K562 (cell line): ENCODE measurements around the gene MATR3. TPM values are rescaled to one million over a fixed set of nuclear protein-coding genes. Genes with fewer than 3 reads are reported as not detected.
A peak's percentile ranks its signal among the peaks of the same experiment; 100 is the strongest.

Experiments used
- ATAC-seq: fragments of 200-7000 bp; cut with Tn5 transposase; 3 replicates; pipeline ENCODE4 v1.9.1; 2020; ENCODE audit warnings: moderate library complexity
- BruUV-seq: library from RNA; stranded (reverse); fragments of 400-500 nt; replicated peaks from 2 replicates; lab custom pipeline; 2021; lab: Mats Ljungman, UMichigan
- CTCF ChIA-PET: fragments of 300-600 bp; formaldehyde crosslinking; extraction: SDS; loops from one replicate; lab custom pipeline; 2021; ENCODE audit warnings: low intra/inter-chr PET ratio; lab: Yijun Ruan, JAX
- POLR2A ChIA-PET: fragments of 300-600, 350-650 bp; sonication (Branson Sonifier 250); formaldehyde crosslinking; extraction: SDS; loops from one replicate; lab custom pipeline; 2021; ENCODE audit warnings: antibody characterized with exemption, inconsistent platforms; lab: Yijun Ruan, JAX
- DNase-seq, 4 experiments: peaks; one replicate each; pipeline versions ENCODE4 v3.0.0 to v3.0.0-alpha.2; 2011 to 2018; ENCODE audit warnings: low spot score in 3 of 4, mixed read lengths in 3 of 4; ENCODE audit errors: extremely low read depth in 1 of 4
- FAIRE-seq: peaks from 2 replicates; lab custom pipeline; 2011; peaks lifted over from hg19 to GRCh38; lab: Jason Lieb, UNC
- H2AFZ ChIP-seq: 2 replicates; pipeline ENCODE4 v1.6.0; 2011; ENCODE audit warnings: low read depth, low read length, control low read depth, inconsistent platforms
- H3K27ac ChIP-seq: fragments of 200-600 bp; 3 replicates; pipeline ENCODE4 v1.8.0; 2011; ENCODE audit warnings: low read depth, mild to moderate bottlenecking, control low read depth, inconsistent platforms, low read length, moderate library complexity, mixed read lengths; ENCODE audit errors: extremely low read depth
- H3K27me3 ChIP-seq, 2 experiments: fragments of 300-600 bp in 1 of 2; 2 replicates in 1 of 2; 3 replicates in 1 of 2; pipeline versions ENCODE4 v1.6.0 to v1.8.0; 2011; ENCODE audit warnings: inconsistent platforms in 2 of 2, low read length in 2 of 2, mild to moderate bottlenecking in 1 of 2, mixed read lengths in 1 of 2, moderate library complexity in 1 of 2; ENCODE audit not compliant: control insufficient read depth in 2 of 2, insufficient read depth in 2 of 2
- H3K36me3 ChIP-seq: fragments of 300-600 bp; 3 replicates; pipeline ENCODE4 v1.8.0; 2011; ENCODE audit warnings: mild to moderate bottlenecking, low read length, inconsistent platforms; ENCODE audit not compliant: control insufficient read depth, insufficient read depth
- H3K4me1 ChIP-seq, 2 experiments: fragments of 200-600 bp in 1 of 2; replicated peaks in 1 of 2; 2 replicates in 1 of 2; 3 replicates in 1 of 2; pipeline versions ENCODE4 v1.5.1 to v1.8.0; 2011; ENCODE audit warnings: inconsistent platforms in 2 of 2, low read length in 2 of 2, mild to moderate bottlenecking in 1 of 2, mixed read lengths in 1 of 2, moderate library complexity in 1 of 2; ENCODE audit not compliant: control insufficient read depth in 2 of 2, insufficient read depth in 2 of 2
- H3K4me2 ChIP-seq: 2 replicates; pipeline ENCODE4 v1.6.1; 2011; ENCODE audit warnings: low read length, control low read depth, inconsistent platforms, mixed read lengths; ENCODE audit not compliant: insufficient read depth
- H3K4me3 ChIP-seq: fragments of 200-600 bp; sonication (generic), shearing (Covaris generic); 2 replicates; pipeline ENCODE4 v1.5.1; 2016; ENCODE audit warnings: control low read depth, inconsistent platforms
- H3K79me2 ChIP-seq: fragments of 200-600 bp; 3 replicates; pipeline ENCODE4 v1.8.0; 2011; ENCODE audit warnings: low read length, inconsistent platforms; ENCODE audit not compliant: control insufficient read depth, insufficient read depth
- H3K9ac ChIP-seq, 2 experiments: 2 replicates each; pipeline versions ENCODE4 v1.6.0 to v1.6.1; 2011; ENCODE audit warnings: low read depth in 2 of 2, low read length in 2 of 2, control low read depth in 1 of 2, inconsistent platforms in 1 of 2, mild to moderate bottlenecking in 1 of 2, mixed read lengths in 1 of 2; ENCODE audit not compliant: insufficient read depth in 1 of 2
- H3K9me1 ChIP-seq: one replicate; pipeline ENCODE4 v1.6.0; 2011; ENCODE audit warnings: inconsistent platforms, mild to moderate bottlenecking, low read length, moderate library complexity; ENCODE audit not compliant: control insufficient read depth, insufficient read depth
- H3K9me3 ChIP-seq: replicated peaks from 2 replicates; pipeline ENCODE4 v1.5.1; 2011; ENCODE audit warnings: low read depth, low read length, inconsistent platforms; ENCODE audit not compliant: control insufficient read depth, insufficient read depth
- H4K20me1 ChIP-seq: replicated peaks from 2 replicates; pipeline ENCODE4 v1.6.1; 2011; ENCODE audit warnings: low read length, inconsistent platforms, mixed read lengths; ENCODE audit not compliant: control insufficient read depth, insufficient read depth
- POLR2A ChIP-seq: fragments of 450-650 bp; conservative IDR thresholded peaks from 2 replicates; pipeline ENCODE4 v1.6.1; 2016
- POLR2B ChIP-seq: fragments of 450-650 bp; IDR thresholded peaks from 2 replicates; pipeline ENCODE4 v1.6.1; 2018; ENCODE audit warnings: low read depth; ENCODE audit not compliant: partially characterized antibody
- REST ChIP-seq, 2 experiments: fragments of 450-650 bp; formaldehyde crosslinking in 1 of 2; IDR thresholded peaks; 2 replicates each; pipeline versions ENCODE4 v1.4.0 to v1.6.1; 2014 to 2020; ENCODE audit warnings: mild to moderate bottlenecking in 2 of 2, borderline replicate concordance in 1 of 2, low read depth in 1 of 2
- SUPT5H ChIP-seq: fragments of 450-650 bp; IDR thresholded peaks from 2 replicates; pipeline ENCODE4 v1.6.1; 2016
- ZBTB11 ChIP-seq, 3 experiments: fragments of 200-800 bp in 1 of 3; fragments of 250-450 bp in 1 of 3; fragments of 450-650 bp in 1 of 3; sonication (Bioruptor Pico) in 1 of 3; sonication (Bioruptor generic) in 1 of 3; formaldehyde crosslinking in 1 of 3; IDR thresholded peaks; 2 replicates each; pipeline versions ENCODE4 v1.6.1 to v1.8.0; 2016 to 2022; ENCODE audit warnings: mild to moderate bottlenecking in 2 of 3, missing genetic modification characterization in 2 of 3, missing compliant biosample characterization in 1 of 3, moderate library complexity in 1 of 3
- WGBS: fragments of 100-300 bp; shearing (Covaris generic); methylation state at CpG from one replicate; pipeline ENCODE4 v1.1.6; 2016; ENCODE audit warnings: low coverage, mixed read lengths; ENCODE audit not compliant: insufficient coverage; ENCODE audit errors: missing lambda C conversion rate; 5-methylcytosine and 5-hydroxymethylcytosine counted together
- in situ Hi-C: fragments of 300-500 bp; cut with MboI; formaldehyde crosslinking; loops from 4 replicates; pipeline ENCODE4 v1.15.0; 2018; ENCODE audit warnings: inconsistent platforms, mixed read lengths
- intact Hi-C: fragments of 100-400 bp; cut with micrococcal nuclease; formaldehyde crosslinking; loops from 2 replicates; pipeline ENCODE4 v1.14.2; 2022
- polyA plus RNA-seq, 8 experiments: library from polyadenylated mRNA; depleted of rRNA in 4 of 8; stranded (reverse) in 5 of 8; unstranded in 3 of 8; fragments of >200 nt; fragmentation: Nextera tagmentation in 2 of 8; fragmentation: Illumina TruSeq in 1 of 8; extraction: Ambion mirVana in 2 of 8; extraction: Trizol in 1 of 8; gene quantifications; 2 replicates each; pipeline versions ENCODE4 v1.2.1 to v1.2.3, GENCODE V29; 2011 to 2014; ENCODE audit warnings: inconsistent platforms in 1 of 8, missing spikeins in 1 of 8
- total RNA-seq, 7 experiments: library from RNA; depleted of rRNA in 6 of 7; stranded (reverse); fragments of >200 nt in 6 of 7; fragmentation: Illumina TruSeq in 2 of 7; extraction: Trizol in 2 of 7; gene quantifications; 2 replicates each; pipeline versions ENCODE4 v1.2.1 to v1.2.3, GENCODE V29; 2011 to 2021; ENCODE audit warnings: low replicate concordance in 1 of 7

Gene MATR3
- total and polyA plus RNA-seq, 9 of the 15 experiments (the other 6 are each of a cell fraction or from before 2014, with no cell fraction given) = 150 to 425 (median 263) TPM

- H3K9me3 ChIP-seq = no peaks in the 10 kb centered on the region
- ATAC-seq = no peak
- BruUV-seq = no TSS peak
- in situ Hi-C loops = no loop called here
- intact Hi-C loops = no loop called here
- no peaks in the 10 kb centered on the region for H4K20me1 ChIP-seq
- peaks cover 30% of the 10 kb centered on the region for H3K79me2 ChIP-seq
- no peak for DNase-seq
- no peak overlapping the region for H3K27ac ChIP-seq
- TF ChIP-seq REST (IDR thresholded peaks at IDR 0.05; ENCODE audit: borderline replicate concordance) (no peak), REST (CRISPR knock-in tag; IDR thresholded peaks at IDR 0.05; ENCODE audit: low read depth) (no peak), SUPT5H (peak; percentile 44), ZBTB11 (CRISPR knock-in tag; IDR thresholded peaks at IDR 0.05) (no peak), POLR2B (peak; percentile 28), POLR2A (peak; percentile 61; the same call in 1 of the 2 replicates)
- peaks cover 65% of the 10 kb centered on the region for H3K36me3 ChIP-seq
- H3K9me1 ChIP-seq = no peaks in the 10 kb centered on the region
- H3K27me3 ChIP-seq = no peaks in the 10 kb centered on the region
- H3K9ac ChIP-seq = no peak overlapping the region
- no peak for FAIRE-seq
- whole genome bisulfite sequencing = over 99% methylated on average over 8 of the region's 8 CpGs
- H3K4me1 ChIP-seq = peaks cover 2 to 4% of the 10 kb centered on the region in 2 experiments; a peak in 4 of 5 replicates
- no peak overlapping the region for H3K4me2 ChIP-seq
- ChIA-PET CTCF (no interaction called here), POLR2A (interaction anchor here (1.0 to 3.2 kb wide), 2 partner anchors 9 to 10 kb away, joined by 4 to 14 read pairs; partner anchors contain the start of gene MATR3)
- H3K4me3 ChIP-seq = no peak overlapping the region
- no peak overlapping the region for H2AFZ ChIP-seq
These were observed 9.2 kb upstream of the MATR3 start for GRCh38 chr5:139284295-139284694.
